ENCODE results near the gene PEA15. TPM values are rescaled to one million over a fixed set of nuclear protein-coding genes. Genes with fewer than 3 reads are reported as not detected.

PEA15 gene
- total RNA-seq, 1 donor from 2014 or later = 39.1 TPM

DNA sequence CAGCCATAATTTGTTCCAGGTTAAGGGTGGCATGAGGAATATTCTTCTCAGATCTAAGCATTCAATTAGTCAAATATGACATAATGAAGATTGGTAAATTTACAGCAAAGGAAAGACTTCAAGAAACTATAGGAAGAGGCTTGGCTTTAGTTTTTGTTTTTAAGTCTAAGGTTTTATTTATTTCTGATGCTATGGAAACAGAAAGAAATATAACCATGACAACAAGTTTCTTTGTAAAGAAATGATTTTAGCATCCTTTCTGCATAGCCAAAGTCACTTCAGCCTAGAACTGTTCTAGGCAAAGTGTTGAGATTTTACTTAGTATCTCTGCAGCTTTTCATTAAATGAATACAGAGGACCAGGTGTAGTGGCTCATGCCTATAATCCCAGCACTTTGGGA lies 27.7 kb downstream of the PEA15 start:
- no peak for DNase-seq (ENCODE audit: low spot score)
- H3F3A ChIP-seq (ENCODE audit: low read depth) = peaks cover 3% of the 10 kb centered on the region
- TF ChIP-seq EZH2 (IDR thresholded peaks at IDR 0.05) (no peak), CTCF (IDR thresholded peaks at IDR 0.05) (no peak), EZH2phosphoT487 (IDR thresholded peaks at IDR 0.05) (no peak)
- H3K36me3 Mint-ChIP-seq = peaks cover 26% of the 10 kb centered on the region
- H2AFZ ChIP-seq (replicated peaks) = no peak overlapping the region
- H3K4me3 ChIP-seq = no peak overlapping the region
- H3K4me3 Mint-ChIP-seq = no peak overlapping the region
- H3K4me1 ChIP-seq = no peaks in the 10 kb centered on the region
- H3K4me1 Mint-ChIP-seq = no peaks in the 10 kb centered on the region
- no peaks in the 10 kb centered on the region for H3K9me3 ChIP-seq (ENCODE audit: low read depth)
- no peaks in the 10 kb centered on the region for H3K9me3 Mint-ChIP-seq
- peaks cover 32% of the 10 kb centered on the region for H3K36me3 ChIP-seq
- H4K20me1 ChIP-seq (ENCODE audit: low read depth) = peaks cover under 1% of the 10 kb centered on the region
- H3K27ac ChIP-seq = no peak overlapping the region
- no peak overlapping the region for H3K4me2 ChIP-seq
- H3K27me3 Mint-ChIP-seq (ENCODE audit: insufficient read depth, low read depth) = no peaks in the 10 kb centered on the region
- no peak overlapping the region for H3K9ac ChIP-seq
- H3K27ac Mint-ChIP-seq = no peak overlapping the region
- no peaks in the 10 kb centered on the region for H3K27me3 ChIP-seq
- no peaks in the 10 kb centered on the region for H3K79me2 ChIP-seq (ENCODE audit: low read depth)

DNA sequence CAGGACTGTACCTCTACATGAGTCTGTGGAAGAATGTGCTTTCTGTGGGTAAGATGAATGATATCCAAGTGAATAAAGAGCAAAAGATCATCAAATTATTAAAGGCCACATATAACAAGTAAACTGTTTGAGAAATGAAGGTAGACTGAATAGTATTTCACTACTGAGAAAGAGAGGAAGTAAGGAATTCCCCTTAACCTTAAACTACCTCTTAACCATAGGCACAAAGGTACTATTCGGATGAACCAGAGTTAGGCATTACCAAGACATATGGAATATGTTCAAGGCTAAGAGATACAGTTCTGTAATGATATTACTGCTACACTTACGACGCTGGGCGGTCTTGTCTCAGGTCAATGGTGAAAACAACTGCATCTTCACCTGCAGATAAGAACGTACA lies 31.6 kb downstream of the PEA15 start:
- Histone ChIP-seq H3K27me3 (no peaks in the 10 kb centered on the region), H3K9me3 (ENCODE audit: low read depth) (no peaks in the 10 kb centered on the region), H3K79me2 (ENCODE audit: low read depth) (no peaks in the 10 kb centered on the region), H3K4me1 (no peaks in the 10 kb centered on the region), H3K36me3 (peaks cover 19% of the 10 kb centered on the region), H2AFZ (replicated peaks) (no peak overlapping the region), H3K4me3 (no peak overlapping the region), H3K4me2 (no peak overlapping the region), H4K20me1 (ENCODE audit: low read depth) (peaks cover 11% of the 10 kb centered on the region), H3K9ac (no peak overlapping the region), H3K27ac (no peak overlapping the region), H3F3A (ENCODE audit: low read depth) (peaks cover 3% of the 10 kb centered on the region)
- Mint-ChIP-seq H3K9me3 (no peaks in the 10 kb centered on the region), H3K27me3 (ENCODE audit: insufficient read depth, low read depth) (no peaks in the 10 kb centered on the region), H3K4me3 (no peak overlapping the region), H3K36me3 (peaks cover 31% of the 10 kb centered on the region), H3K4me1 (no peaks in the 10 kb centered on the region), H3K27ac (no peak overlapping the region)
- no peak for DNase-seq (ENCODE audit: low spot score)
- TF ChIP-seq CTCF (IDR thresholded peaks at IDR 0.05) (no peak), EZH2 (IDR thresholded peaks at IDR 0.05) (no peak), EZH2phosphoT487 (IDR thresholded peaks at IDR 0.05) (no peak)

DNA sequence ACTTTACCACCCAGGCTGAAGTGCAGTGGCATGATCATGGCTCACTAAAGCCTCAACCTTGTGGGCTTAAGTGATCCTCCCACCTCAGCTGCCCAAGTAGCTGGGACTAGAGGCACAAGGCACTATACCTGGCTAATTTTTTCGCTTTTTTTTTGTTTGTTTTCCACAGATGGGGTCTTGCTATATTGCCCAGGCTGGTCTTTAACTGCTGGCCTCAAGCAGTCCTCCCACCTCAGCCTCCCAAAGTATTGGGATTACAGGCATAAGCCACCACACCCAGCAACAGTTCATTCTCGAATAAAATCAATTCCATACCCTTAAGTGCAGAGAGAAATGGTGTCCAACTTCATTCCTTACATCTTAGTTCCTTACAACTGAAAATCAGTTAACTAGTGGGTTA lies 32.4 kb downstream of the PEA15 start:
- no peak overlapping the region for H3K4me3 Mint-ChIP-seq
- H3K4me1 ChIP-seq = no peaks in the 10 kb centered on the region
- peaks cover 20% of the 10 kb centered on the region for H3K36me3 ChIP-seq

More for the DNA sequence above, 32.4 kb downstream of the PEA15 start:
- DNase-seq (ENCODE audit: low spot score) = no peak
- Mint-ChIP-seq H3K27me3 (ENCODE audit: insufficient read depth, low read depth) (no peaks in the 10 kb centered on the region), H3K9me3 (no peaks in the 10 kb centered on the region), H3K4me1 (no peaks in the 10 kb centered on the region), H3K27ac (no peak overlapping the region), H3K36me3 (peaks cover 31% of the 10 kb centered on the region)
- peaks cover 3% of the 10 kb centered on the region for H3F3A ChIP-seq (ENCODE audit: low read depth)
- no peak overlapping the region for H3K27ac ChIP-seq
- TF ChIP-seq CTCF (IDR thresholded peaks at IDR 0.05) (no peak), EZH2 (IDR thresholded peaks at IDR 0.05) (no peak), EZH2phosphoT487 (IDR thresholded peaks at IDR 0.05) (no peak)
- no peaks in the 10 kb centered on the region for H3K27me3 ChIP-seq
- peaks cover 3% of the 10 kb centered on the region for H3K79me2 ChIP-seq (ENCODE audit: low read depth)
- H3K9ac ChIP-seq = no peak overlapping the region
- no peak overlapping the region for H3K4me3 ChIP-seq
- H4K20me1 ChIP-seq (ENCODE audit: low read depth) = peaks cover 11% of the 10 kb centered on the region
- H2AFZ ChIP-seq (replicated peaks) = no peak overlapping the region
- no peaks in the 10 kb centered on the region for H3K9me3 ChIP-seq (ENCODE audit: low read depth)
- H3K4me2 ChIP-seq = no peak overlapping the region
